DMS153 treated with DMSO at 0.1 percent for 48 hours (cell line): ENCODE data around the gene PCP4.

Experiments
- DNase-seq: peaks from one replicate; lab custom pipeline; 2025; ENCODE audit not compliant: unreplicated experiment; lab: John Stamatoyannopoulos, UW

PCP4 gene

DNA sequence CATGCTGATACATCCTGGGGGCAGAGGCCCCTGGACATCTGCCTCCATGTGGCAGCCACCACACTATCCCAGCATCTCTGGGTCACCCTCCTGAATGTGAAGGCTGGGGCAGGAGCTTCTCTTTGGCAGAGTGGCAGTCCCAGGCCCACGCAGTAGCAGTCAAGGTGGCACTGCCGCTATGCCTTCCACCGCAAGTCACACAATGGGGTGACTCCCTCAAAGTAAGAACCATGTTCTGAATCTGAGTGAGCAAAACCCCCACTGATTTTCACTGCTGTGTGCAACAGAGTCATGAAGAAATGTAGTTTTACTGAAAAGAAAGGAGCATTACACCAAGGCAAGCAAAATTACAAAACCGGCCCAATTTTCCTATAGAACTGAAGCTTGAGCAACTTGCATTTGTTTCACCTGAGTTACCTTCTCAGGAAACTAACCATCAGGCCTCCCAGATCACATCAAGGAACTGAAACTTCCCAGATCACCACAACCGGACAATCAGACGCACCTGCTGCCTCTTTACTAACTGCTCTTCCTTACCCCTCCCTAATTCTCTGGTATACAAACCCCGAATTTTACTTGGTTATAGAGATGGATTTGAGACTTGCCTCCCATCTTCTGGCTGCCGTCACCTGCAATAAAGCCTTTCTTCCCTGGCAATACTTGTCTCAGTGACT, 102.6 kb downstream of the PCP4 start:
- DNase-seq: no peak

DNA sequence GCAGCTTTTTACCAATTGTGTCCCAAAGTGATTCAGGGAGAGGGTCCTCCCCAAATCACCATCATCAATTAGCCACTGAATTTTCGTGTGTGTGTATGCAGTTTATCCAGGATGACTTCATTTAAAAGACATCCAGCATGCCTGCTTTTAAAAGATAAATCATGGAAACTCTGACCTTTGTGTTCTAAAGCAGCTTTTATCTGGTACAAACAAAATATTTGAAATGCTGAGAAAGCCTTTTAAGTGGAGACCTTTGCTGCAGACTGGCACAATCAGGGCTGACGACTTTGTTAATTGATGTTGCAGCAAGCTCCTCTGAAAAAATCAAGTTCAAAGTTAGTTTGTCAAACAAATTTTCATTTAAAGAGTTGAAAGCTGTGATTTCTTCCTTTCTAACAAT, 104.7 kb downstream of the PCP4 start:
- no peak for DNase-seq

DNA sequence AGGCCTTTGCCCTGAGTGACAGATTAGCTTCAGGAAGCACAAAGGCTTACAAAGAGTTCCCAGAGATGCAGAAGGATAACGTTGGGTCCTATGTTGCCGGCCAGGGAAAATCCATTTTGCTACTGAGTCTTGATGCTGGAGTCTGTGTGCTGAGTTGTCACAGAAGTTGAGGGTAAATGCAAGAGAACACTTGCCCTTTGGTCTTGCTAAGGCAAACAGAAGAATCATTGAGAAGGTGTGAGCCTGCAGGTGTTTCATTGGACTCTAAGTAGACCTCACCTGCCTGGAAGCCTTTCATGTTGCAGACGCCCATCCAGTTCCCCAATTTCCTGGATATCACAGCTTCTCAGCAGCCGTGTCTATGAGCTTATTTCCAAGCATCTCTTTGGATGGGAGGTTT, 105.2 kb downstream of the PCP4 start:
- DNase-seq: no peak

DNA sequence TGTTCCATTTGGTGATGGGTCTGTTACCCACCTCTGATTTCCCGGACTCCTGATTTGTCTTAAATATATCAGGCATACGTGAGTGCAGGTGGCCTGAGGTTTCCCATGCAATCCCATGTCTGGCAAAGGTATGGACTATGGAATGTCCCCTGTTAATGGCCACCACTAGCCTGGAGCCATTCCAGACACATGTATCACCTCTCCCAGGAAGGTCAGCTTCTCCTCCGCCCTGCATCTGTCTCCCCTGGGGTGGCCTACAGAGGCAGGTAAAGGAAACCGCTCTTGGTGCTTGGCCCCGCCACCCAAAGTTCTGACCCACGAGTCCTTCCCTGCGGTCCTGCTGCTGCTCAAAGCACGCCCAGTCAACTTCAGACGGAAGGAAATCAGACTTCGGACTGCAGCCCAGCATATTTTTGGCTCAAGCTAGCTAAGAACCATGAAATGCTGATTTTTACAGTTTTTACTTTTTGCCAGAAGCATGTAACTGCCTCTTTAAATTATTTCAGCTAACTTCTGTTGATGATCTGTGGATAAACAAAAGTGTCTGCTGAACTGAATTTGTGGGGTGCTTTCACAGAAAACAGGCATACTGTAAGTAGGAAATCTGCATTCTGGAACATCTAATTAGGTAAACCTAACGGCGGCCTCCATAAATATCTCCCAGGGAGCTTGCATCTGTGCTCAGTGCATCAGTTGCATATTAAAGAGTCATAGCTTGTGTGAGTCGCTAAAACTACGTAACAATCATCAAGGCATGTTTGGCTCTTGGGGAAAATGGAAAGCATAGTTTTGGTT, 105.9 kb downstream of the PCP4 start:
- DNase-seq: no peak

DNA sequence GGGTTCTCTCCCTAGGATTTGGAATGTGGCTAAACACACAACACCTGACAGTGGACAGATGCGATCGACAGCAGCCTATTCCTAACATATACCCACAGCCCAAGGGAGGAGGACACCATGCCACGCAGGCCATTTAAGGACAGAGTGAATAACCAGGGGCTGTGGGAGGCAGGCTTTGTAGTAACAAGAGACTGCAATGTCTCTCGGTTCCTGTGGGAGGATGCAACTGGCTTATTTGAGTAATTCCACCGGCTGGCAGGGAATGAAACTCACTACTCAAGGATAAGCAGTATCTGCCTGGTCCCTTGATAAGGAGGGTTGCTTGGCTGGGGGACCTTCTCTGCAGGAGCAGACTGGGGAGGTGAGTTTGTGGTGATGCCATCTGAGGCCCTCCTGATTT, 109.6 kb downstream of the PCP4 start:
- DNase-seq: no peak
